ENCODE results near the gene C22orf15. TPM values are rescaled to one million over a fixed set of nuclear protein-coding genes. Genes with fewer than 3 reads are reported as not detected.

Gene C22orf15
- total and polyA plus RNA-seq, 12 donors = 0.11 to 0.80 (median 0.24) TPM; not detected in 7

GRCh38 chr22:23715806-23716375 is 46.9 kb upstream of the C22orf15 start:
- Histone ChIP-seq H3K4me3 (peak overlapping the region in 1 of 4 donors; percentile 87), H3K9me3 (replicated peaks in 1 of 3) (no peaks in the 10 kb centered on the region), H3K27me3 (no peaks in the 10 kb centered on the region), H3K4me1 (replicated peaks in 1 of 2) (peaks cover 7 to 18% of the 10 kb centered on the region in 2 donors), H3K36me3 (replicated peaks in 1 of 2) (peaks cover 0 to 29% of the 10 kb centered on the region in 2 donors), H3K27ac (peak overlapping the region in 1 of 5 donors; percentile 76)
- intact Hi-C loops (cut with DNase I) = no loop called here
- DNase-seq = peak in 1 of 7 donors; percentile 9
- TF ChIP-seq POLR2A (IDR thresholded peaks at IDR 0.05) (no peak), CTCF (IDR thresholded peaks at IDR 0.05) (no peak)
- whole genome bisulfite sequencing, 4 donors = 69 to 77% (median 76%) methylated on average over 16 to 18 of the region's 18 CpGs

- 3 to 4% (median 3%) methylated on average over 19 to 84 of the region's 84 CpGs for WGBS, 4 donors
- peaks cover 7 to 18% of the 10 kb centered on the region in 2 donors for H3K4me1 ChIP-seq (replicated peaks in 1 of 2)
- DNase-seq = peak; percentile 83 to 93 (median 88)
- H3K27me3 ChIP-seq = no peaks in the 10 kb centered on the region
- peak overlapping the region; percentile 51 to 87 (median 69) for H3K4me3 ChIP-seq
- intact Hi-C loops (cut with DNase I) = no loop called here
- peaks cover 0 to 17% of the 10 kb centered on the region in 2 donors for H3K36me3 ChIP-seq (replicated peaks in 1 of 2)
- TF ChIP-seq CTCF (IDR thresholded peaks at IDR 0.05) (no peak), POLR2A (IDR thresholded peaks at IDR 0.05) (peak; percentile 66 to 92)
- peak overlapping the region in 4 of 5 donors; percentile 23 to 84 (median 64) for H3K27ac ChIP-seq
- no peaks in the 10 kb centered on the region for H3K9me3 ChIP-seq (replicated peaks in 1 of 3)
Measured at GRCh38 chr22:23716811-23717801, 45.7 kb upstream of the C22orf15 start.

- H3K4me3 ChIP-seq = no peak overlapping the region
Measured at GRCh38 chr22:23718371-23719165, 44.2 kb upstream of the C22orf15 start.

More at GRCh38 chr22:23718371-23719165, 44.2 kb upstream of the C22orf15 start:
- Histone ChIP-seq H3K27ac (no peak overlapping the region), H3K36me3 (replicated peaks in 1 of 2) (peaks cover 0 to 9% of the 10 kb centered on the region in 2 donors), H3K4me1 (replicated peaks in 1 of 2) (peaks cover 7 to 18% of the 10 kb centered on the region in 2 donors), H3K9me3 (replicated peaks in 1 of 3) (no peaks in the 10 kb centered on the region), H3K27me3 (no peaks in the 10 kb centered on the region)
- no peak for TF ChIP-seq POLR2A (IDR thresholded peaks at IDR 0.05)
- TF ChIP-seq CTCF (IDR thresholded peaks at IDR 0.05) = no peak
- no peak for DNase-seq
- intact Hi-C loops (cut with DNase I) = no loop called here
- 87 to 90% (median 89%) methylated on average over 17 of the region's 17 CpGs for WGBS, 4 donors
